A673 (cell line): Measurements from ENCODE around the gene UXT. TPM values are rescaled to one million over a fixed set of nuclear protein-coding genes. Genes with fewer than 3 reads are reported as not detected.

Experiments used
- BruUV-seq: library from RNA; stranded (reverse); fragments of 400-500 nt; replicated peaks from 2 replicates; lab custom pipeline; 2021; lab: Mats Ljungman, UMichigan
- CTCF ChIA-PET: fragments of 300-600 bp; sonication (Branson Sonifier 250); formaldehyde crosslinking; loops from one replicate; lab custom pipeline; 2022; ENCODE audit warnings: antibody characterized with exemption; lab: Charles Lee
- POLR2A ChIA-PET: fragments of 300-600 bp; sonication (Branson Sonifier 250); formaldehyde crosslinking; loops from one replicate; lab custom pipeline; 2022; ENCODE audit warnings: antibody characterized with exemption; ENCODE audit not compliant: low non-redundant PET; lab: Charles Lee
- DNase-seq: peaks from one replicate; pipeline ENCODE4 v3.0.0-alpha.2; 2015; ENCODE audit warnings: low spot score
- H3K27ac ChIP-seq: fragments of 200-600 bp; sonication (generic); 2 replicates; pipeline ENCODE4 v1.5.1; 2016; ENCODE audit warnings: mixed run types, low read depth, mild to moderate bottlenecking, mixed read lengths, antibody characterized with exemption, low read length; ENCODE audit not compliant: poor library complexity, severe bottlenecking
- H3K27me3 ChIP-seq: fragments of 200-600 bp; sonication (generic); replicated peaks from 2 replicates; pipeline ENCODE4 v1.6.1; 2017; ENCODE audit warnings: mixed run types, low read depth, mild to moderate bottlenecking, mixed read lengths, antibody characterized with exemption, low read length; ENCODE audit not compliant: insufficient read depth, poor library complexity
- H3K36me3 ChIP-seq: fragments of 200-600 bp; sonication (generic); 2 replicates; pipeline ENCODE4 v1.6.1; 2016; ENCODE audit warnings: mixed run types, mild to moderate bottlenecking, mixed read lengths, antibody characterized with exemption, low read length; ENCODE audit not compliant: insufficient read depth, poor library complexity, severe bottlenecking
- H3K4me1 ChIP-seq: fragments of 200-600 bp; sonication (generic); 2 replicates; pipeline ENCODE4 v1.6.1; 2017; ENCODE audit warnings: mixed run types, mild to moderate bottlenecking, mixed read lengths, antibody characterized with exemption, low read length; ENCODE audit not compliant: insufficient read depth, poor library complexity, severe bottlenecking
- H3K4me3 ChIP-seq: fragments of 200-600 bp; sonication (generic); 2 replicates; pipeline ENCODE4 v1.5.1; 2016; ENCODE audit warnings: low read depth, mixed run types, mild to moderate bottlenecking, mixed read lengths, low read length; ENCODE audit not compliant: poor library complexity, severe bottlenecking
- H3K9me3 ChIP-seq: fragments of 200-600 bp; sonication (generic); 2 replicates; pipeline ENCODE4 v1.6.1; 2016; ENCODE audit warnings: mixed run types, low read depth, mild to moderate bottlenecking, mixed read lengths, antibody characterized with exemption, low read length; ENCODE audit not compliant: poor library complexity, severe bottlenecking
- CTCF ChIP-seq: fragments of 300-800, 200-600 bp; sonication (generic); conservative IDR thresholded peaks from 2 replicates; pipeline ENCODE4 v1.5.1; 2017; ENCODE audit warnings: low read depth, mild to moderate bottlenecking, antibody characterized with exemption, low read length, moderate library complexity, mixed read lengths
- EZH2 ChIP-seq: fragments of 200-600 bp; sonication (generic); IDR thresholded peaks from 2 replicates; pipeline ENCODE4 v1.6.1; 2017; ENCODE audit warnings: borderline replicate concordance, low read depth, mild to moderate bottlenecking, mixed read lengths, antibody characterized with exemption, low read length; ENCODE audit not compliant: poor library complexity, severe bottlenecking
- intact Hi-C: fragments of 100-400 bp; cut with micrococcal nuclease; formaldehyde crosslinking; loops from one replicate; pipeline ENCODE4 v1.10.0; 2022; ENCODE audit not compliant: unreplicated experiment
- total RNA-seq: library from RNA; stranded (reverse); gene quantifications from 2 replicates; pipeline ENCODE4 v1.2.3, GENCODE V29; 2021

The UXT gene
- total RNA-seq, 1 experiment from 2014 or later, result 110 TPM

- Histone ChIP-seq H3K36me3 (no peaks in the 10 kb centered on the region), H3K9me3 (no peaks in the 10 kb centered on the region), H3K27me3 (no peaks in the 10 kb centered on the region), H3K4me3 (no peak overlapping the region), H3K4me1 (no peaks in the 10 kb centered on the region), H3K27ac (no peak overlapping the region)
- intact Hi-C loops, result no loop called here
- BruUV-seq, result no TSS peak
- POLR2A ChIA-PET, result no interaction called here
- no peak for DNase-seq
- TF ChIP-seq EZH2, result no peak
- no peak for TF ChIP-seq CTCF
- CTCF ChIA-PET, result no interaction called here
Measured at GRCh38 chrX:47704736-47705135, 45.8 kb upstream of the UXT start.

GRCh38 chrX:47697181-47697580, 38.2 kb upstream of the UXT start:
- Histone ChIP-seq H3K27me3 (no peaks in the 10 kb centered on the region), H3K4me3 (no peak overlapping the region), H3K36me3 (no peaks in the 10 kb centered on the region), H3K27ac (no peak overlapping the region), H3K4me1 (no peaks in the 10 kb centered on the region), H3K9me3 (no peaks in the 10 kb centered on the region)
- DNase-seq, result no peak
- CTCF ChIA-PET, result no interaction called here
- no peak for TF ChIP-seq CTCF
- no peak for TF ChIP-seq EZH2
- POLR2A ChIA-PET, result no interaction called here
- BruUV-seq, result no TSS peak
- intact Hi-C loops, result no loop called here

GRCh38 chrX:47690175-47690574, 31.2 kb upstream of the UXT start:
- H3K27me3 ChIP-seq, result no peaks in the 10 kb centered on the region
- intact Hi-C loops, result no loop called here
- H3K27ac ChIP-seq, result no peak overlapping the region
- no peaks in the 10 kb centered on the region for H3K9me3 ChIP-seq
- BruUV-seq, result no TSS peak
- TF ChIP-seq CTCF, result no peak
- no peak for TF ChIP-seq EZH2
- ChIA-PET POLR2A (no interaction called here), CTCF (no interaction called here)
- H3K36me3 ChIP-seq, result no peaks in the 10 kb centered on the region
- no peak for DNase-seq
- no peaks in the 10 kb centered on the region for H3K4me1 ChIP-seq
- no peak overlapping the region for H3K4me3 ChIP-seq
